Hepatocyte (in vitro differentiated cells): ENCODE results near the gene OSGIN1. TPM values are rescaled to one million over a fixed set of nuclear protein-coding genes. Genes with fewer than 3 reads are reported as not detected.

Experiments used
- DNase-seq: peaks from one replicate; pipeline ENCODE4 v3.0.0-alpha.2; 2016; ENCODE audit warnings: low spot score
- H2AFZ ChIP-seq: fragments of 200-600 bp; sonication (generic); 2 replicates; pipeline ENCODE4 v1.6.0; 2016; ENCODE audit warnings: antibody characterized with exemption, mild to moderate bottlenecking
- H3K27ac ChIP-seq: fragments of 200-600 bp; sonication (generic); 2 replicates; pipeline ENCODE4 v1.5.1; 2016; ENCODE audit warnings: mild to moderate bottlenecking
- H3K27me3 ChIP-seq: fragments of 200-600 bp; sonication (generic); 2 replicates; pipeline ENCODE4 v1.6.1; 2016
- H3K36me3 ChIP-seq: fragments of 200-600 bp; sonication (generic); replicated peaks from 2 replicates; pipeline ENCODE4 v1.5.1; 2016; ENCODE audit warnings: low read depth; ENCODE audit not compliant: insufficient read depth
- H3K4me1 ChIP-seq: fragments of 200-600 bp; sonication (generic); 2 replicates; pipeline ENCODE4 v1.5.1; 2016; ENCODE audit warnings: mild to moderate bottlenecking, moderate library complexity; ENCODE audit not compliant: insufficient read depth
- H3K4me2 ChIP-seq: fragments of 200-600 bp; sonication (generic); 2 replicates; pipeline ENCODE4 v1.6.0; 2016
- H3K4me3 ChIP-seq: fragments of 200-600 bp; sonication (generic); 2 replicates; pipeline ENCODE4 v1.5.1; 2016; ENCODE audit warnings: mild to moderate bottlenecking
- H3K79me2 ChIP-seq: fragments of 200-600 bp; sonication (generic); 2 replicates; pipeline ENCODE4 v1.6.0; 2017; ENCODE audit warnings: mild to moderate bottlenecking
- H3K9me2 ChIP-seq: fragments of 200-600 bp; sonication (generic); replicated peaks from 2 replicates; pipeline ENCODE4 v1.6.0; 2017; ENCODE audit warnings: mild to moderate bottlenecking; ENCODE audit not compliant: insufficient read depth
- H3K9me3 ChIP-seq: fragments of 200-600 bp; sonication (generic); 2 replicates; pipeline ENCODE4 v1.5.1; 2016; ENCODE audit warnings: low read depth, mild to moderate bottlenecking
- H4K20me1 ChIP-seq: fragments of 200-600 bp; sonication (generic); 2 replicates; pipeline ENCODE4 v1.6.0; 2016; ENCODE audit warnings: mild to moderate bottlenecking; ENCODE audit not compliant: insufficient read depth, poor library complexity, severe bottlenecking
- CTCF ChIP-seq: fragments of 200-600 bp; sonication (generic); IDR thresholded peaks from 2 replicates; pipeline ENCODE4 v1.5.1; 2016; ENCODE audit warnings: antibody characterized with exemption, mild to moderate bottlenecking; ENCODE audit not compliant: poor library complexity
- EZH2 ChIP-seq: fragments of 200-600 bp; sonication (generic); IDR thresholded peaks from 2 replicates; pipeline ENCODE4 v1.6.1; 2016; ENCODE audit warnings: antibody characterized with exemption, mild to moderate bottlenecking, borderline replicate concordance
- EZH2phosphoT487 ChIP-seq: fragments of 200-600 bp; sonication (generic); IDR thresholded peaks from one replicate; pipeline ENCODE4 v1.6.1; 2018; ENCODE audit warnings: antibody characterized with exemption, mild to moderate bottlenecking, low read depth, moderate library complexity; ENCODE audit not compliant: unreplicated experiment, severe bottlenecking
- WGBS: methylation state at CpG from one replicate; pipeline ENCODE4 v1.1.6; 2016; ENCODE audit warnings: low lambda C conversion rate; ENCODE audit errors: missing lambda C conversion rate; 5-methylcytosine and 5-hydroxymethylcytosine counted together
- polyA plus RNA-seq: library from polyadenylated mRNA; unstranded; fragments of >200 nt; fragmentation: Nextera tagmentation; extraction: Ambion mirVana; gene quantifications from 2 replicates; pipeline ENCODE4 v1.2.1, GENCODE V29; 2016
- total RNA-seq: library from RNA; depleted of rRNA; stranded (reverse); fragments of >200 nt; gene quantifications from 2 replicates; pipeline ENCODE4 v1.2.3, GENCODE V29; 2014

OSGIN1 gene
- total and polyA plus RNA-seq, 2 experiments from 2014 or later: 1.9 to 10.0 TPM

- DNase-seq: no peak
- Histone ChIP-seq H2AFZ (no peak overlapping the region), H3K9me2 (no peaks in the 10 kb centered on the region), H3K4me1 (no peaks in the 10 kb centered on the region), H3K9me3 (no peaks in the 10 kb centered on the region), H3K79me2 (no peaks in the 10 kb centered on the region), H3K36me3 (no peaks in the 10 kb centered on the region), H3K27ac (no peak overlapping the region), H3K4me3 (no peak overlapping the region), H3K27me3 (peaks cover 5% of the 10 kb centered on the region), H4K20me1 (no peaks in the 10 kb centered on the region), H3K4me2 (no peak overlapping the region)
- WGBS: 82% methylated on average over 4 of the region's 4 CpGs
- TF ChIP-seq CTCF: no peak
- no peak for TF ChIP-seq EZH2
- TF ChIP-seq EZH2phosphoT487: no peak
Observed at GRCh38 chr16:84007520-84007919, 54.5 kb downstream of the OSGIN1 start.

GRCh38 chr16:84007965-84008364, 54.9 kb downstream of the OSGIN1 start:
- Histone ChIP-seq H3K27ac (no peak overlapping the region), H3K4me2 (no peak overlapping the region), H3K4me3 (no peak overlapping the region), H3K4me1 (no peaks in the 10 kb centered on the region), H3K27me3 (peaks cover 5% of the 10 kb centered on the region), H3K36me3 (no peaks in the 10 kb centered on the region), H3K9me2 (no peaks in the 10 kb centered on the region), H3K79me2 (no peaks in the 10 kb centered on the region), H4K20me1 (no peaks in the 10 kb centered on the region), H3K9me3 (no peaks in the 10 kb centered on the region), H2AFZ (no peak overlapping the region)
- WGBS: 87% methylated on average over 8 of the region's 8 CpGs
- no peak for TF ChIP-seq CTCF
- no peak for TF ChIP-seq EZH2
- no peak for DNase-seq

DNA sequence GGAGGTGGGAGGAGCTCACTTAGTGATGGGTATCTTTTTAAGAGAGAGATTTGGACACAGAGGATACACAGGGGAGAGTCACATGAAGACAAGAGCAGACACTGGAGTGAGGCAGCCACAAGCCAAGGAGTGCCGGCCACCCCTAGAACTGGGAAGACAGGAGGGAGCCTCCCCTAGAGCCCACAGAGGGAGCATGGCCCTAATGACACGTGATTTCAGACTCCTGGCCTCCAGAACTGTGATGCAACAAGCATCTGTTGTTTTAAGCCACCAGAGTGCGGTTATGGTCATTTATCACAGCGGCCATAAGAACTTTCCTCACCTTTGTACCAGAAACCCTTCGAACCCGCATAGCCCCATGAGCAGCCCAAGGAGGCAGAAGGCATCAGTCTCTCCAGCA, 56.2 kb downstream of the OSGIN1 start:
- H3K27me3 ChIP-seq: peaks cover 5% of the 10 kb centered on the region
- WGBS: 90% methylated on average over 6 of the region's 6 CpGs
- H2AFZ ChIP-seq: no peak overlapping the region
- no peaks in the 10 kb centered on the region for H3K79me2 ChIP-seq
- no peak overlapping the region for H3K4me3 ChIP-seq
- H3K36me3 ChIP-seq: no peaks in the 10 kb centered on the region
- H3K9me2 ChIP-seq: no peaks in the 10 kb centered on the region
- no peaks in the 10 kb centered on the region for H3K4me1 ChIP-seq
- H3K27ac ChIP-seq: no peak overlapping the region
- H3K9me3 ChIP-seq: no peaks in the 10 kb centered on the region
- TF ChIP-seq EZH2phosphoT487: no peak
- no peak for TF ChIP-seq EZH2
- TF ChIP-seq CTCF: no peak
- H3K4me2 ChIP-seq: no peak overlapping the region
- no peaks in the 10 kb centered on the region for H4K20me1 ChIP-seq
- no peak for DNase-seq
